IPS-20b (cell line): ENCODE measurements around the gene STX18.
A peak's percentile ranks its signal among the peaks of the same experiment; 100 is the strongest.

Experiments used
- H3K27ac ChIP-seq: one replicate; pipeline ENCODE4 v1.5.1; 2013; ENCODE audit warnings: low read length
- H3K27me3 ChIP-seq: 2 replicates; pipeline ENCODE4 v1.6.1; 2013; ENCODE audit warnings: mild to moderate bottlenecking, low read length, inconsistent platforms; ENCODE audit not compliant: insufficient read depth
- H3K36me3 ChIP-seq: 2 replicates; pipeline ENCODE4 v1.6.1; 2013; ENCODE audit warnings: low read depth, mild to moderate bottlenecking, inconsistent platforms, low read length, moderate library complexity; ENCODE audit not compliant: insufficient read depth
- H3K4me1 ChIP-seq: 2 replicates; pipeline ENCODE4 v1.6.1; 2013; ENCODE audit warnings: mild to moderate bottlenecking, control low read depth, inconsistent platforms, low read length, moderate library complexity; ENCODE audit not compliant: insufficient read depth
- H3K4me3 ChIP-seq: 2 replicates; pipeline ENCODE4 v1.5.1; 2013; ENCODE audit warnings: mild to moderate bottlenecking, low read length, inconsistent platforms
- H3K9ac ChIP-seq: 2 replicates; pipeline ENCODE4 v1.6.1; 2013; ENCODE audit warnings: low read depth, mild to moderate bottlenecking, inconsistent platforms, low read length, moderate library complexity
- H3K9me3 ChIP-seq: 2 replicates; pipeline ENCODE4 v1.6.1; 2013; ENCODE audit warnings: mild to moderate bottlenecking, low read depth, low read length, inconsistent platforms; ENCODE audit not compliant: insufficient read depth

Gene STX18

DNA sequence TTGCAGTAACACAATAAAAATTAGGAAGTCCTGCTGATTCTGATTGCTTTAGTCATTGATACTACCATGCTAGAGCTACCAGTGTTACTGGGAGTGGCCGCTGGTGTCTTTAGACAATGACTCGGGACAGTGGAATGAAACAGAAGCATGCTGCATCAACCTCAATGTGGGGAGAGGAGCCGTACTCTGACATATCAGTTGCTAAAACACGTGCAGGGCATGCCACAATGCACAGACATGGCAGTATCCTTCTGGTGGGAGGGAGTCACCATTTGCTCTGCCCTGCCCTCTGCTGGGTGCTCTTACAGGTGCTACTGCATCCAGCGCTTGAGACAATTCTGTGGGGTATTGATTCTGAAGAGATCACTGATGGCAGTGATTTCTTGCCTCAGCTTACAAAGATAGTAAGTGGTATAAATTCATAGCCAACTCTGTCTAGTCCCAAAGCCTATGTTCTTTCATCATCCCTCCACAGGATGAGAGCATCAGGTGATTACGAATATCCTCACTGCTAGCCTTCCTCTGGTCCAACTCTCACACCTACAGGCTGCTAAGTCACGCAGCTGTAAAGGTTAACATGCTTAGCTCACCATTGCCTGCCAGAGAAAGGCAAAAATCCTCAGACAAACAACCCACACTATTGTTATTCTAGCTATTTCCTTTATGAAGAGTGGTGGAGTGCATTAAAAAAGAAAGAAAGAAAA lies 111.2 kb downstream of the STX18 start:
- Histone ChIP-seq H3K4me3 (no peak overlapping the region), H3K27ac (no peak overlapping the region), H3K4me1 (peaks cover 19% of the 10 kb centered on the region), H3K9me3 (no peaks in the 10 kb centered on the region), H3K36me3 (no peaks in the 10 kb centered on the region), H3K27me3 (peaks cover 5% of the 10 kb centered on the region; the same call in 1 of the 2 replicates), H3K9ac (no peak overlapping the region)

- H3K4me3 ChIP-seq: no peak overlapping the region
- no peak overlapping the region for H3K27ac ChIP-seq
- no peak overlapping the region for H3K9ac ChIP-seq
- H3K4me1 ChIP-seq: peaks cover 31% of the 10 kb centered on the region
- H3K36me3 ChIP-seq: no peaks in the 10 kb centered on the region
- H3K9me3 ChIP-seq: no peaks in the 10 kb centered on the region
- H3K27me3 ChIP-seq: peaks cover 5% of the 10 kb centered on the region; the same call in 1 of the 2 replicates
These were observed 112.6 kb downstream of the STX18 start for GRCh38 chr4:4428966-4429875.

- Histone ChIP-seq H3K9me3 (no peaks in the 10 kb centered on the region), H3K4me1 (peaks cover 43% of the 10 kb centered on the region), H3K27me3 (peaks cover 5% of the 10 kb centered on the region; the same call in 1 of the 2 replicates), H3K27ac (no peak overlapping the region), H3K9ac (no peak overlapping the region), H3K36me3 (no peaks in the 10 kb centered on the region), H3K4me3 (no peak overlapping the region)
These were observed 114.0 kb downstream of the STX18 start for GRCh38 chr4:4427886-4428285.

GRCh38 chr4:4427121-4427870 lies 114.6 kb downstream of the STX18 start:
- H3K4me3 ChIP-seq: peak overlapping the region; percentile 7; the same call in 1 of the 2 replicates
- peaks cover 43% of the 10 kb centered on the region for H3K4me1 ChIP-seq
- H3K27ac ChIP-seq: no peak overlapping the region
- no peak overlapping the region for H3K9ac ChIP-seq
- H3K27me3 ChIP-seq: peaks cover 5% of the 10 kb centered on the region; the same call in 1 of the 2 replicates
- no peaks in the 10 kb centered on the region for H3K36me3 ChIP-seq
- no peaks in the 10 kb centered on the region for H3K9me3 ChIP-seq

GRCh38 chr4:4426511-4427120 lies 115.2 kb downstream of the STX18 start:
- H3K4me3 ChIP-seq: peak overlapping the region; percentile 6; the same call in 1 of the 2 replicates
- peaks cover 43% of the 10 kb centered on the region for H3K4me1 ChIP-seq
- H3K9me3 ChIP-seq: no peaks in the 10 kb centered on the region
- no peak overlapping the region for H3K27ac ChIP-seq
- H3K27me3 ChIP-seq: peaks cover 5% of the 10 kb centered on the region; the same call in 1 of the 2 replicates
- H3K9ac ChIP-seq: no peak overlapping the region
- no peaks in the 10 kb centered on the region for H3K36me3 ChIP-seq

- Histone ChIP-seq H3K36me3 (peaks cover 5% of the 10 kb centered on the region), H3K4me1 (peaks cover 42% of the 10 kb centered on the region), H3K9ac (no peak overlapping the region), H3K27me3 (peaks cover 5% of the 10 kb centered on the region; the same call in 1 of the 2 replicates), H3K4me3 (no peak overlapping the region), H3K9me3 (no peaks in the 10 kb centered on the region), H3K27ac (no peak overlapping the region)
These were observed 116.2 kb downstream of the STX18 start for GRCh38 chr4:4425696-4426095.

DNA sequence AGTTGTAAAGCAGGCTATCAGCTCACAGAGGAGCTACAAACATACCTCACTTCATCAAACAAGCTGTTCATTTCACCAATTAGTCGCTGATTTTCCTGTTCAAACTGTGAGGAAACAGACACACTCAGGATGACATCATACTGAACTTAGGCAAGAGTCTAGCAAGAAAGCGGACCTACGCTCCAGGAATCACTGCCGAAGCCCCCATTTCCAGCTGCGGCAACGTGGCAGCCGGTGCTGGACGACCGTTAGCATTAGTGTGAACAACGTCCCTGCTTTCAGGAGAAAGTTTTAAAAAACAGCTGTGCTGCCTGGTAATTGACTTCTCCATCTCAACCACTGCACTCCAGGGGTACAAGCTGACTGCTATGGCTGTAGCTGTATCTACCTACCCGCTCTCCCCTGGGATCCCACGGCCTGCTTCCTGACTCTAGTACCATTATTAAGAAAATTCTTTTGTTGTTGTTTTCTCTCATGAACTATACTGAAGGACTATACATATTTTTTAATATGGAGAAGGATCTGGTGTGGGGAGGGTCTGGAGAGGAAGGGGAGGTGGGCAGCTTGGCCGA lies 116.6 kb downstream of the STX18 start:
- Histone ChIP-seq H3K27ac (no peak overlapping the region), H3K36me3 (peaks cover 10% of the 10 kb centered on the region), H3K4me1 (peaks cover 40% of the 10 kb centered on the region), H3K27me3 (peaks cover 5% of the 10 kb centered on the region; the same call in 1 of the 2 replicates), H3K4me3 (no peak overlapping the region), H3K9ac (no peak overlapping the region), H3K9me3 (no peaks in the 10 kb centered on the region)

DNA sequence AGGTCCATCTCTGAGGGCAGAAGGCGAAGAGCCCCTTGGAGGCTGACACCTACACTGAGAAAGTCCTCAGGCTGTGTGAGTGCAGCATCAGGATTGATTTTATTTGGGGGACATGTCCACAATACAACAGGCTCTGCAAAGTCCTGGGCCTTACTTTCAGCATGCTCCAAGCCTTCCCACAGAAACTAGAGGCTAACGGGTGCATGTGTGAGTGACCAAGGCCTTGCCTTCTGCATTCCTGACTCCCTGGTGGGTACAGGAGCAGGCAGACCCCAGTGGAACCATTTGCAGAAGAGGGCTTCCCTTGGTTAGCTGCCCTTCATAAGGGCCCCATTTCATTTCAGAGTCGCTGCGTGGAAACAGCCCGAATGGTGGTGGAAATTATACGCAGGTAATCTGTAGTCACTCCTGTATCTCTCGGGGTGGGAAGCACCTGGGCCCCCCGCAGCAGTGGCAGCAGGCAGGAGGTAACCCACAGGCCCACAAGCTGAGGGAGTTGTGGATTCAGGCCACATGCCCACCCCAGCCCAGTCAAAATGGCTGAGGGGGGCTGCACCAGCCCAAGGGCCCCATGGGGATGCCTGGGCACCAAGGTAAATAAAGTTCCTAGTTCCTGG lies 117.2 kb downstream of the STX18 start:
- Histone ChIP-seq H3K9ac (no peak overlapping the region), H3K27me3 (peaks cover 2% of the 10 kb centered on the region; the same call in 1 of the 2 replicates), H3K4me1 (peaks cover 40% of the 10 kb centered on the region), H3K27ac (no peak overlapping the region), H3K4me3 (no peak overlapping the region), H3K9me3 (no peaks in the 10 kb centered on the region), H3K36me3 (peaks cover 16% of the 10 kb centered on the region)

DNA sequence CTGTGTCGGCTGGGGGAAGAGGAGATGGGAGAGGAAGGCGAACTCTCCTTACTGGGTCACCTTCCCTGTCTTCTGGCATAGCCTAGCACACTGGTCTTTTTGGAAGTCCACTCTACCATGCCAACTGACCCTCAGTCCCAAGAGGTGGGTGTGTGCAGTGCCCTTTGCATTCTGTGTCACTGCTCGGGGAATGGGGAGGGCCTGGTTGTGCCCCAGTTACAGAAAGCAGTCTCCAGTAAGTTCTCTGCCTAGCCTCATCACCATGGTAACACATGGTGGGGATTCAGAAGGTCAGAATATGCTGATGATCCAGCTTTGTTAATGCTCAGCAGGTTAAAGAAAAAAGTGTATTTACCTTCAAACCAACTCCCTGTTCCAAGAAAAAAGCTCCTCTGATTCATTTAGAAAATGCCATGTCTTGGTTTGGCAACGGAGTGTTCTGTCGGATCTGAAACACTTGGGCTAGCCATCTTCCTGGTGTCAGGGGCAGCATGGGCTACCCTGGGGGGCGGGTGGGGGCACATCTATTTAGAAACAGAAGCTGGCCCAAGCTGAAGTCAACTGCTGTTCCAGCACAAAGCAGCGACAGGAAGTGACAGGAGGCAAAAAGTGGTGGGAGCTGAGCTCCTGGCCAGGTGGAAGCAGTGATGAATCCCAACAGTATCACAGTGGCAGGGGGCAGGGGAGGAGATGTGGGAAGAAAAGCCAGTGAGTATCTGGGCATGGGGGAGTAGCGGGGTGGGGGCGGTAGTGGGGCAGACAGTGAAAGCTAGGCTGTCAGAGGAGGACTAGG lies 117.9 kb downstream of the STX18 start:
- Histone ChIP-seq H3K9me3 (no peaks in the 10 kb centered on the region), H3K4me1 (peaks cover 40% of the 10 kb centered on the region), H3K27me3 (no peaks in the 10 kb centered on the region), H3K36me3 (peaks cover 23% of the 10 kb centered on the region), H3K4me3 (peak overlapping the region; percentile 13; the same call in 1 of the 2 replicates), H3K9ac (no peak overlapping the region), H3K27ac (no peak overlapping the region)

DNA sequence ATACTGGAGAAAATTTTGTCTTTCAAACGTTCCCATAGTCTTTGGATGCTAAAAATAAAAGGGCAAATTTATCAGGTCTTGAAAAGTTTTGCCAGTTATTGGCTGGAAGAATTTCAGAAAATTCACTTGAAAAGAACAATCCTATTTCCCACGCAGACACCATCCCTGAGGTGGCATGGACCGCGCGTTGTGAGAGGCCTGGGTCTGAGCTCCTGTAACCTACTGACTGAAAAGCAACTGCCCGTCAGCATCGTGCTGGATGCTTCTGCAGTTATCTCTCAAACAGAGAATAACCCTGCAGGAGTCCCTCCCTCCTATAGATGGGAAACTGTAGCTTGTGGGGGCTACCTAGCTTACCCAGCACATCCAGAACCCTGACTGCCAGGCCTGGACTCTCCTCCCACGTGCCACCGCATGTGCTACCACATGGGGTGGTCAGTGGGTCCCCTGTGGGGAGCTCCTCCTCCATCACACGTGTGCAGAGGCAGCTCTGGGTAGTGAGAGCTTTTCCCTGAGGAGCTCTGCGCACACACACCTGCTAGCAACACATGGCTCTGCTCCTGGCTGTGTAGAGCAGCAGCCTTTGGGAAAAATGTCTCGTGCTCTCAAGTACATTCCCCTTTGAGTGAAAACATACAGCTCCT lies 118.9 kb downstream of the STX18 start:
- no peak overlapping the region for H3K27ac ChIP-seq
- H3K27me3 ChIP-seq: no peaks in the 10 kb centered on the region
- no peaks in the 10 kb centered on the region for H3K9me3 ChIP-seq
- H3K9ac ChIP-seq: no peak overlapping the region
- peaks cover 36% of the 10 kb centered on the region for H3K4me1 ChIP-seq
- H3K4me3 ChIP-seq: no peak overlapping the region
- peaks cover 32% of the 10 kb centered on the region for H3K36me3 ChIP-seq
